Fibroblast of skin of abdomen (primary cell): ENCODE measurements around the gene TPRA1.

Experiments used
- DNase-seq: peaks from one replicate; pipeline ENCODE4 v3.0.0-alpha.2; 2013

The TPRA1 gene

GRCh38 chr3:127560051-127560787 is 30.3 kb downstream of the TPRA1 start:
- DNase-seq: no peak

GRCh38 chr3:127556565-127556964 is 34.0 kb downstream of the TPRA1 start:
- DNase-seq: no peak

GRCh38 chr3:127555108-127555507 is 35.4 kb downstream of the TPRA1 start:
- no peak for DNase-seq

GRCh38 chr3:127552038-127552437 is 38.5 kb downstream of the TPRA1 start:
- no peak for DNase-seq

GRCh38 chr3:127551178-127551577 is 39.4 kb downstream of the TPRA1 start:
- no peak for DNase-seq

- DNase-seq: no peak
Measured at GRCh38 chr3:127550468-127551157, 39.9 kb downstream of the TPRA1 start.

GRCh38 chr3:127549826-127550467 is 40.6 kb downstream of the TPRA1 start:
- DNase-seq: no peak

GRCh38 chr3:127547761-127548605 is 42.5 kb downstream of the TPRA1 start:
- peak; percentile 59 for DNase-seq

- no peak for DNase-seq
Measured at GRCh38 chr3:127546970-127547733, 43.4 kb downstream of the TPRA1 start.

GRCh38 chr3:127546554-127546953 is 44.0 kb downstream of the TPRA1 start:
- no peak for DNase-seq

GRCh38 chr3:127545711-127546457 is 44.6 kb downstream of the TPRA1 start:
- DNase-seq: no peak

GRCh38 chr3:127545216-127545615 is 45.3 kb downstream of the TPRA1 start:
- no peak for DNase-seq

- DNase-seq: no peak
Measured at GRCh38 chr3:127544803-127545201, 45.7 kb downstream of the TPRA1 start.

- peak; percentile 52 for DNase-seq
Measured at GRCh38 chr3:127544192-127544802, 46.2 kb downstream of the TPRA1 start.

GRCh38 chr3:127543441-127543840 is 47.1 kb downstream of the TPRA1 start:
- DNase-seq: no peak

- no peak for DNase-seq
Measured at GRCh38 chr3:127542441-127542952, 48.0 kb downstream of the TPRA1 start.

GRCh38 chr3:127541320-127541719 is 49.2 kb downstream of the TPRA1 start:
- DNase-seq: no peak

- DNase-seq: no peak
Measured at GRCh38 chr3:127539366-127540060, 51.0 kb downstream of the TPRA1 start.

- DNase-seq: no peak
Measured at GRCh38 chr3:127538569-127538968, 52.0 kb downstream of the TPRA1 start.
